Gastrocnemius medialis (tissue), 4 donors: Measurements from ENCODE around the gene LPAR3.

Source experiments
- CTCF ChIP-seq, 5 experiments: fragments of 450-650 bp in 3 of 5; fragments of 200-600 bp in 2 of 5; sonication (generic) in 2 of 5; IDR thresholded peaks in 4 of 5; conservative IDR thresholded peaks in 1 of 5; 1 replicate in 4 of 5; 2 replicates in 1 of 5; pipeline ENCODE4 v1.5.1; 2016 to 2019; ENCODE audit warnings: antibody characterized with exemption in 5 of 5, mild to moderate bottlenecking in 3 of 5, moderate library complexity in 3 of 5
- POLR2A ChIP-seq, 2 donors: fragments of 450-650 bp; IDR thresholded peaks; one replicate each; pipeline ENCODE4 v1.6.1; 2017; ENCODE audit warnings: antibody characterized with exemption in 2 of 2, mild to moderate bottlenecking in 2 of 2, moderate library complexity in 2 of 2

- no peak for TF ChIP-seq CTCF (IDR thresholded peaks at IDR 0.05 in 4 of 5, conservative IDR thresholded peaks at IDR 0.05 in 1 of 5)
- no peak for TF ChIP-seq POLR2A (IDR thresholded peaks at IDR 0.05)
Measured at GRCh38 chr1:84876353-84876752, 16.7 kb downstream of the LPAR3 start.
